HG03520 (cell line): ENCODE measurements around the gene PIANP.
"Not testable (repeated sequence)": the region's sequence is repeated elsewhere in the genome, so short reads cannot be mapped to it uniquely, and the experiment has no call there.

ENCODE experiments used
- ATAC-seq: cut with Tn5 transposase; IDR thresholded peaks from one replicate; pipeline ENCODE4 v1.9.1; 2021; ENCODE audit warnings: mild to moderate bottlenecking, moderate library complexity; ENCODE audit not compliant: unreplicated experiment

Gene PIANP, protein sequence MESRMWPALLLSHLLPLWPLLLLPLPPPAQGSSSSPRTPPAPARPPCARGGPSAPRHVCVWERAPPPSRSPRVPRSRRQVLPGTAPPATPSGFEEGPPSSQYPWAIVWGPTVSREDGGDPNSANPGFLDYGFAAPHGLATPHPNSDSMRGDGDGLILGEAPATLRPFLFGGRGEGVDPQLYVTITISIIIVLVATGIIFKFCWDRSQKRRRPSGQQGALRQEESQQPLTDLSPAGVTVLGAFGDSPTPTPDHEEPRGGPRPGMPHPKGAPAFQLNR

GRCh38 chr12:6700646-6701051, at the start of gene PIANP:
Gene PIANP (minus strand): TSS chr12:6700815. CDS start chr12:6698061, 2,754 bp downstream.
- no peak for ATAC-seq

- ATAC-seq = no peak
These were observed 48.1 kb upstream of the PIANP start for GRCh38 chr12:6748761-6749160.

- no peak for ATAC-seq
These were observed 46.6 kb upstream of the PIANP start for GRCh38 chr12:6747216-6747615.

- ATAC-seq = no peak
These were observed 45.3 kb upstream of the PIANP start for GRCh38 chr12:6745741-6746525.

- ATAC-seq = not testable (repeated sequence)
These were observed 42.7 kb upstream of the PIANP start for GRCh38 chr12:6743300-6743699.

- ATAC-seq = no peak
These were observed 42.2 kb upstream of the PIANP start for GRCh38 chr12:6742834-6743233.

GRCh38 chr12:6742080-6742479, 41.5 kb upstream of the PIANP start:
- ATAC-seq = not testable (repeated sequence)

DNA sequence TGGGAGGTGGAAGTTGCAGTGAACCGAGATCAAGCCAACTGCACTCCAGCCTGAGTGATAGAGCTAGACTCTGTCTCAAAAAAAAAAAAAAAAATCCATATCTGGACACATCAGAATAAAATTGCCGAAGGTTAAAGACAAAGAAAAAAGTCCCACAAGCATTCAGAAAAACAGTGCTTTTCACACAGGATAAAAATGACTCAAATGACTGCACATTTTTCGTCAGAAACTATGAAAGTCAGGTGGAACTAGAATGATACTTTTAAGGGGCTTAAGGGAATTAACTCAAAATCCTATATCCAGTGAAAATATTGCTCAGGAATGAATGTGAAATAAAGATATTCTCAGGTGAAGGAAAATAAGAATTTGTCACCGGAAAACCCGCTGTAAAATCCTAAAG, 36.1 kb upstream of the PIANP start:
- ATAC-seq = no peak

DNA sequence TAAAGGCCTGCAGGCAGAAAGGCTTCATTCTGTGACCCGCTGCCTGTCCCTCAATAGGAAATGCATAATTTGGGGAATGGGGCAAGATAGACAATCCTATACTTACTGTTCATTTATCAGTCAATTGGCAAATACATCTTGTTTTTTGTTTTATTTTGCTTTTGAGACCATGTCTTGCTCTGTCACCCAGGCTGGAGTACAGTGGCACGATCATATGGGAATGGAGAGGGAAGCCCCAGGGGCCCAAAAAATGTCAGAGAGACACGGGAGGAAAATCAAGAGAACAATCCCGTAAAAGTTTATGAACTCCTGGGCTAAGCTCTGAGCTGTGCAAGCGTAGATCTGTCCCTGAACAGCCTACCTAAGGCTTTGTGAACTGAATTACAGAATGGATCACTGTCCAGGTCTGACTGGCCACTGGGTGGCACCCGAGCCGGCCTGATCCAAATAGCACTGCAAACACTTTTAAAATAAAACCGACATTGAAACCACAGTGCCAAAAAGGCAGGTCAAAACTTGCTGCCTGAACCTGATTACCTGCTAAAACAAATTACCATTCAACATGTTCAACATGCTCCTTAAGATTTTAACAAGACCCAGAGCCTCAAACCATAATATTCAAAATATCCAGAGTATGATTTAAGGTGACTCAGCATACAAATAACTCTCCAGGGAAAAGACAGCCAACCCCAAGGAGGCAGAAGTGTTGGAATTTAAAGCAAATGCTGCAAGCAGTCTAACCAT, 35.0 kb upstream of the PIANP start:
- no peak for ATAC-seq

- ATAC-seq = no peak
These were observed 34.1 kb upstream of the PIANP start for GRCh38 chr12:6734506-6735387.

- ATAC-seq = no peak
These were observed 29.6 kb upstream of the PIANP start for GRCh38 chr12:6730169-6730568.

DNA sequence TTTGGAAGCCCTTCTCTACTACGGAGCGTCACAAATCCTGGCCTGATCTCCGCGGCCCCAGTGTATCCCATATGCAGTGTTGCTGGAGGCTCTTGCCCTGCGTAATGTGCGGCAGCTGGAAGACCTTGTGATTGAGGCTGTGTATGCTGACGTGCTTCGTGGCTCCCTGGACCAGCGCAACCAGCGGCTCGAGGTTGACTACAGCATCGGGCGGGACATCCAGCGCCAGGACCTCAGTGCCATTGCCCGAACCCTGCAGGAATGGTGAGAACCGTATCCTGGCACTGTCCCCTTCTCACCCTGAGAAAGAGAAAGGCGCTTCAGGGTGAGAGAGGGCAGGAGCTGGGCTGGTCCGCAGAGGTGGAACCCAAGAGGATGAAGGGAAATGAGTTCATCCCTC, 28.6 kb upstream of the PIANP start:
- ATAC-seq = no peak

GRCh38 chr12:6725350-6725749, 24.7 kb upstream of the PIANP start:
- ATAC-seq = no peak

GRCh38 chr12:6724409-6724797, 23.8 kb upstream of the PIANP start:
- peak; percentile 7 for ATAC-seq

DNA sequence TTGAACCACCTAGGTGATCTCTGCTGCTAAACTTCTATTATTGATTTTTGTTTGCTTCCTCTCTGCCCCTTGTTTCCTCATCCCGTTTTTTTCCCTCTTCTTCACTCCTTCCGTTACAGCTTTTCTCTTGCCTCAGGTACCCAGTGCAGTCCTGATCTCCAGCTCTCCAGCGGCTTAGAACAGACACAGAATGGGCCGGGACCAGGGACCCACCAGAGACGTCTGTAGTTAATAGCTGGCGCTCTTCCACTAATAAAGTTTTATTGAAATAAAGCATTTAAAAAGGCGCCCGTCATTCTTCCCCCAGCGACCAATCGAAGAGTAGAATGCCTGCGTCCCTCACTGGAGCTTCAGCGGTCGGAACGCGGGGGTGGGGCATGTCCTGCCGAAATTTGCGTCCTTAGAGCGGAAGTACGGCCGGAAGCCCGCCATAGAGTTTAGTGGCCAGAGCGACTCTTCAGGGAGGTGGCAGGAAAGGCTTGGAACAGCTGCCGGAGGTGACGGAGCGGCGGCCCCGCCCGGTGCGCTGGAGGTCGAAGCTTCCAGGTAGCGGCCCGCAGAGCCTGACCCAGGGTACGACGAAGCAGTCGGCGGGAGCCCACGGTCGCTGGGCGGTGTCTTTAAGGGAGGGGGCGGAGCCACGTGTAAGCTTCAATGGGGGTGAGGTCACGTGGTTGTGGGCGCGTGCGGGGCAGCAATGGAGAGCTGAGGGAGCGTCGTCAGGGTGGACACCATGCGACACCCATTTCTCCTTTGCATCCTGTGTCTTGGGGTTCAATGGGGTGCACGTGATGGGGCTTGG, 23.2 kb upstream of the PIANP start, which contains the start of gene COPS7A:
Gene COPS7A, plus strand, starts transcription at position 440 of the 802 bp plus-strand sequence. CDS start 611 bp downstream, outside the sequence.
- ATAC-seq = peak; percentile 92

DNA sequence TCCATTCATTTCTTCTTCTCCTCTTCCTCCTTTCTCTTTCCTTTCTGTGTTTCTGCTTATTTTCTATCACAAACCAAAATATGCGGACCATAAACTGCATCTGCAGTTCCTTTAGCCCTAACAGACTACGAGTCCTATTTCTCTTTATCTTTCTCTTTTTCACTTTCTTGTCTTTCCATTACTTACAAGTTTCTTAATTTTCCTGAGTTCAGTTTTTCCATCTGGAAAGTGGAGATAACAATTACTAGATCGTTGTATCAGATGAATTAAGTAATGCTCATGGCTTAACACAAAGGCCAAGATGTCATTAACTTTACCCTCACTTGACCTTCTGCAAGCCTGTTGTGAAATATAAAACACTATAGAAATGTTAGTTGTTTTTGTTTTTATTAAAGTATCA, 22.2 kb upstream of the PIANP start:
- no peak for ATAC-seq

- no peak for ATAC-seq
These were observed 16.3 kb upstream of the PIANP start for GRCh38 chr12:6716874-6717437.

GRCh38 chr12:6716031-6716873, 15.6 kb upstream of the PIANP start:
- not testable (repeated sequence) for ATAC-seq
